ENCODE measurements around the gene HIVEP1.

DNA sequence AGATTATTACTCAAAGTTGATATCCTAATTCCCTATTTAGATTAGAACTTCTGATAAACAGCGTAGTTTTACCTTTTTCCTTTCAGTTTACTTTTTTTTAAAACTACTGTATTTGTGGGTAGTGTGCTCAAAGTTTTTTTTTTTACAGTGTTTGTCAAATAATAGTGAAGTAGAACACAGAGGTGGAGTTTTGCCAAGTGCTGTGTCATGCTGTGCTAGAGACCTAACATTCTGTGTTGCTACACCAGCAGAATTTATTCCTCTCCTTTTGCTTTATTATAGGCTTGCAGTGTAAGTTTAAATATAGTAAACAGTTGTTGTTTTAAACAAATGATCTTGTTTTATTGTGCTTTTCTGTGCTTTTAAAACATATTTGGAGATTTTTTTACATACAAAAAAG lies 125.4 kb downstream of the HIVEP1 start:
- TF ChIP-seq, protein P1, sequence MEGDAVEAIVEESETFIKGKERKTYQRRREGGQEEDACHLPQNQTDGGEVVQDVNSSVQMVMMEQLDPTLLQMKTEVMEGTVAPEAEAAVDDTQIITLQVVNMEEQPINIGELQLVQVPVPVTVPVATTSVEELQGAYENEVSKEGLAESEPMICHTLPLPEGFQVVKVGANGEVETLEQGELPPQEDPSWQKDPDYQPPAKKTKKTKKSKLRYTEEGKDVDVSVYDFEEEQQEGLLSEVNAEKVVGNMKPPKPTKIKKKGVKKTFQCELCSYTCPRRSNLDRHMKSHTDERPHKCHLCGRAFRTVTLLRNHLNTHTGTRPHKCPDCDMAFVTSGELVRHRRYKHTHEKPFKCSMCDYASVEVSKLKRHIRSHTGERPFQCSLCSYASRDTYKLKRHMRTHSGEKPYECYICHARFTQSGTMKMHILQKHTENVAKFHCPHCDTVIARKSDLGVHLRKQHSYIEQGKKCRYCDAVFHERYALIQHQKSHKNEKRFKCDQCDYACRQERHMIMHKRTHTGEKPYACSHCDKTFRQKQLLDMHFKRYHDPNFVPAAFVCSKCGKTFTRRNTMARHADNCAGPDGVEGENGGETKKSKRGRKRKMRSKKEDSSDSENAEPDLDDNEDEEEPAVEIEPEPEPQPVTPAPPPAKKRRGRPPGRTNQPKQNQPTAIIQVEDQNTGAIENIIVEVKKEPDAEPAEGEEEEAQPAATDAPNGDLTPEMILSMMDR (IDR thresholded peaks at IDR 0.05): no peak
- no peak for TF ChIP-seq POLR2A (IDR thresholded peaks at IDR 0.05)
- TF ChIP-seq POLR2AphosphoS5 (IDR thresholded peaks at IDR 0.05): peak; percentile 31

Measured in prostate gland (tissue), 2 donors.